ENCODE data around the gene CHCHD3.
"Not testable (repeated sequence)": the region's sequence is repeated elsewhere in the genome, so short reads cannot be mapped to it uniquely, and the experiment has no call there.

CHCHD3 gene

GRCh38 chr7:132895231-132895630 lies 186.7 kb downstream of the CHCHD3 start:
- no peak for DNase-seq

- DNase-seq: no peak
These were observed 188.3 kb downstream of the CHCHD3 start for GRCh38 chr7:132893560-132893959.

GRCh38 chr7:132892744-132893143 lies 189.1 kb downstream of the CHCHD3 start:
- DNase-seq: not testable (repeated sequence)

GRCh38 chr7:132891554-132891953 lies 190.3 kb downstream of the CHCHD3 start:
- no peak for DNase-seq

- no peak for DNase-seq
These were observed 199.0 kb downstream of the CHCHD3 start for GRCh38 chr7:132882714-132883428.

GRCh38 chr7:132881317-132881716 lies 200.6 kb downstream of the CHCHD3 start:
- DNase-seq: no peak

- no peak for DNase-seq
These were observed 202.3 kb downstream of the CHCHD3 start for GRCh38 chr7:132879579-132879978.

- DNase-seq: no peak
These were observed 203.5 kb downstream of the CHCHD3 start for GRCh38 chr7:132878204-132878919.

GRCh38 chr7:132877573-132877972 lies 204.3 kb downstream of the CHCHD3 start:
- no peak for DNase-seq

GRCh38 chr7:132876576-132876975 lies 205.3 kb downstream of the CHCHD3 start:
- no peak for DNase-seq

- no peak for DNase-seq
These were observed 209.9 kb downstream of the CHCHD3 start for GRCh38 chr7:132872034-132872433.

- DNase-seq: no peak
These were observed 210.5 kb downstream of the CHCHD3 start for GRCh38 chr7:132871419-132871818.

GRCh38 chr7:132869166-132869861 lies 212.6 kb downstream of the CHCHD3 start:
- no peak for DNase-seq

GRCh38 chr7:132866551-132866950 lies 215.3 kb downstream of the CHCHD3 start:
- DNase-seq: no peak

GRCh38 chr7:132866144-132866531 lies 215.8 kb downstream of the CHCHD3 start:
- DNase-seq: no peak

GRCh38 chr7:132865366-132866143 lies 216.3 kb downstream of the CHCHD3 start:
- DNase-seq: no peak

GRCh38 chr7:132861940-132862554 lies 219.8 kb downstream of the CHCHD3 start:
- DNase-seq: no peak

- no peak for DNase-seq
These were observed 220.5 kb downstream of the CHCHD3 start for GRCh38 chr7:132861424-132861823.

- no peak for DNase-seq
These were observed 222.7 kb downstream of the CHCHD3 start for GRCh38 chr7:132859199-132859598.

- no peak for DNase-seq
These were observed 223.1 kb downstream of the CHCHD3 start for GRCh38 chr7:132858760-132859159.

GRCh38 chr7:132858251-132858650 lies 223.6 kb downstream of the CHCHD3 start:
- no peak for DNase-seq

GRCh38 chr7:132857703-132858102 lies 224.2 kb downstream of the CHCHD3 start:
- no peak for DNase-seq

- no peak for DNase-seq
These were observed 224.9 kb downstream of the CHCHD3 start for GRCh38 chr7:132857031-132857430.

Measured in T1000 (cell line).